Ovary (tissue), 9 donors: ENCODE measurements around the gene PEX6. TPM values are rescaled to one million over a fixed set of nuclear protein-coding genes. Genes with fewer than 3 reads are reported as not detected.

Experiments
- DNase-seq, 5 donors: peaks; one replicate each; pipeline ENCODE4 v3.0.0-alpha.2; 2019 to 2020
- H3K27ac ChIP-seq, 2 donors: fragments of 200-600 bp; one replicate each; pipeline versions ENCODE4 v1.5.1 to v1.8.0; 2019 to 2022
- H3K27me3 ChIP-seq: fragments of 200-600 bp; one replicate; pipeline ENCODE4 v1.8.0; 2022
- H3K36me3 ChIP-seq: fragments of 200-600 bp; sonication (generic); one replicate; pipeline ENCODE4 v1.5.1; 2019
- H3K4me1 ChIP-seq: one replicate; pipeline ENCODE4 v1.8.1; 2013; ENCODE audit warnings: mild to moderate bottlenecking, moderate library complexity; ENCODE audit not compliant: insufficient read depth
- H3K4me3 ChIP-seq: fragments of 200-600 bp; sonication (generic); one replicate; pipeline ENCODE4 v1.5.1; 2017
- H3K9me3 ChIP-seq, 2 donors: fragments of 200-600 bp in 1 of 2; sonication (generic) in 1 of 2; one replicate each; pipeline versions ENCODE4 v1.5.1 to v1.8.1; 2013 to 2019; ENCODE audit warnings: mild to moderate bottlenecking in 1 of 2, moderate library complexity in 1 of 2
- CTCF ChIP-seq, 3 donors: fragments of 450-650 bp in 2 of 3; fragments of 200-600 bp in 1 of 3; IDR thresholded peaks; one replicate each; pipeline versions ENCODE4 v1.5.1 to v1.8.0; 2016 to 2022; ENCODE audit warnings: antibody characterized with exemption in 3 of 3, mild to moderate bottlenecking in 1 of 3
- EP300 ChIP-seq: sonication (generic); formaldehyde crosslinking; IDR thresholded peaks from one replicate; pipeline ENCODE4 v1.6.1; 2017; ENCODE audit warnings: antibody characterized with exemption
- POLR2A ChIP-seq: fragments of 450-650 bp; IDR thresholded peaks from one replicate; pipeline ENCODE4 v1.6.1; 2017; ENCODE audit warnings: antibody characterized with exemption, mild to moderate bottlenecking, moderate library complexity
- WGBS, 3 donors: extraction: QIAGEN DNeasy Blood & Tissue Kit in 1 of 3; methylation state at CpG; one replicate each; pipeline versions ENCODE4 v1.1.5 to v1.1.7; 2013 to 2017; 5-methylcytosine and 5-hydroxymethylcytosine counted together
- intact Hi-C, 4 donors: fragments of 100-400 bp; cut with DNase I; formaldehyde crosslinking; loops; one replicate each; pipeline versions ENCODE4 v1.11.0 to v1.15.1; 2022 to 2023
- polyA plus RNA-seq, 2 donors: library from polyadenylated mRNA; stranded (reverse); fragments of 200-250 nt in 1 of 2; fragments of 350-450 nt in 1 of 2; fragmentation: Illumina TruSeq in 1 of 2; extraction: RNeasy Lipid Tissue Mini Kit (QIAGEN cat#74804) in 1 of 2; gene quantifications; one replicate each; pipeline ENCODE4 v1.2.3, GENCODE V29; 2013 to 2014
- total RNA-seq, 7 donors: library from RNA; depleted of rRNA in 2 of 7; stranded (reverse); fragments of >200 nt in 2 of 7; fragmentation: NEBNext Ultra II Directional in 3 of 7; extraction: Animal tissue kit (Norgen Biotek cat#: 25700) in 3 of 7; gene quantifications; one replicate each; pipeline versions ENCODE4 v1.1.0 to v1.2.4, GENCODE V29; 2016 to 2023
- donor health status: DM: no; HTN: no; CAD: no; lungs with moderate emphysema.
- donor health status: DM: no; HTN: no; CAD: no.
- donor health status: Bipolar disorder and iron deficiency.
- donor health status: DM: yes; HTN: yes; CAD: no.
- donor health status: DM: no; HTN: no; CAD: no.
- donor health status: DM: yes; HTN: yes; CAD: no.

Gene PEX6
- total and polyA plus RNA-seq, 9 donors = 8.8 to 41.0 (median 29.8) TPM

DNA sequence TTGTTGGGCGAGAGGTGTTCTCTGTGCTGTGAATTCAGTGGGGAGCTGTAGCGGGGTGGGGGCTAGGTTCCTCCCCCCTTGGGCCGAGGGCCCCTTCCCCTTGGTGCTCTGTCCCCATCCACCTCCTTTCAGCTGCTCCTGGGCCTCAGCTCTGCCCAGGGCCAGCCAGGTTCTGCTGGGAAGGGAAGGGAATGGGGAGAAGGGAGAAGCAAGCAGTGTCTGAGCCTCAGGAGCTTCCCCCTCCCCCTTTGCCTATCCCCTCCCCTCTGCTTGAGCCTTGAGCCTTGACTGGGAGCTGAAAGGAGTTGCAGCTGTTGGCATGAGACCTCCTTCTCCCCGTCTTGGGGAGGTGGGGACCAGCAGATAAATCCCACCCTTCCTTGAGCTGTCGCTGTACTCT lies 41.9 kb upstream of the PEX6 start:
- DNase-seq = no peak

GRCh38 chr6:43020052-43020705 lies 41.2 kb upstream of the PEX6 start:
- DNase-seq = no peak
- no peaks in the 10 kb centered on the region for H3K36me3 ChIP-seq
- H3K27me3 ChIP-seq = no peaks in the 10 kb centered on the region
- 84 to 96% (median 88%) methylated on average over 3 of the region's 3 CpGs for WGBS, 3 donors
- H3K27ac ChIP-seq = no peak overlapping the region
- H3K4me3 ChIP-seq = no peak overlapping the region
- H3K4me1 ChIP-seq = peaks cover 13% of the 10 kb centered on the region
- TF ChIP-seq POLR2A (no peak), EP300 (no peak), CTCF (IDR thresholded peaks at IDR 0.05) (no peak)
- intact Hi-C loops = no loop called here
- H3K9me3 ChIP-seq = no peaks in the 10 kb centered on the region

More for the DNA sequence above, 41.9 kb upstream of the PEX6 start:
- intact Hi-C loops = no loop called here
- Histone ChIP-seq H3K27ac (peak overlapping the region; percentile 75 to 84), H3K9me3 (no peaks in the 10 kb centered on the region), H3K4me1 (peaks cover 10% of the 10 kb centered on the region), H3K27me3 (no peaks in the 10 kb centered on the region), H3K4me3 (peak overlapping the region; percentile 85), H3K36me3 (no peaks in the 10 kb centered on the region)
- WGBS, 3 donors = 25 to 40% (median 31%) methylated on average over 5 of the region's 5 CpGs
- TF ChIP-seq POLR2A (no peak), CTCF (IDR thresholded peaks at IDR 0.05) (no peak), EP300 (no peak)

- H3K36me3 ChIP-seq = no peaks in the 10 kb centered on the region
- no peaks in the 10 kb centered on the region for H3K9me3 ChIP-seq
- 77 to 90% (median 81%) methylated on average over 2 of the region's 2 CpGs for WGBS, 3 donors
- TF ChIP-seq EP300 (no peak), POLR2A (no peak), CTCF (IDR thresholded peaks at IDR 0.05) (no peak)
- intact Hi-C loops = loop anchor here in 2 of 4 donors (10.0 kb wide), 1 partner anchor 114 kb away; no protein-coding TSS in a partner anchor
- H3K27me3 ChIP-seq = no peaks in the 10 kb centered on the region
- H3K4me3 ChIP-seq = no peak overlapping the region
- H3K27ac ChIP-seq = no peak overlapping the region
- peaks cover 15% of the 10 kb centered on the region for H3K4me1 ChIP-seq
- no peak for DNase-seq
Observed at GRCh38 chr6:43019152-43019551, 40.2 kb upstream of the PEX6 start.

GRCh38 chr6:43016943-43017334 lies 38.0 kb upstream of the PEX6 start:
- peaks cover 17% of the 10 kb centered on the region for H3K4me1 ChIP-seq
- DNase-seq = no peak
- 80 to 83% (median 81%) methylated on average over 11 to 12 of the region's 12 CpGs for WGBS, 3 donors
- no peak for TF ChIP-seq CTCF (IDR thresholded peaks at IDR 0.05)
- TF ChIP-seq EP300 = no peak
- TF ChIP-seq POLR2A = no peak
- H3K27me3 ChIP-seq = no peaks in the 10 kb centered on the region
- H3K9me3 ChIP-seq = no peaks in the 10 kb centered on the region
- H3K36me3 ChIP-seq = no peaks in the 10 kb centered on the region
- intact Hi-C loops = loop anchor here in 2 of 4 donors (10.0 kb wide), 1 partner anchor 112 kb away; no protein-coding TSS in a partner anchor
- no peak overlapping the region for H3K27ac ChIP-seq
- no peak overlapping the region for H3K4me3 ChIP-seq
